Brain pericyte (primary cell): ENCODE results near the gene CCDC92.

Experiments
- DNase-seq: peaks from one replicate; pipeline ENCODE4 v3.0.0-alpha.2; 2012; ENCODE audit warnings: low read depth, low spot score

Gene CCDC92

DNA sequence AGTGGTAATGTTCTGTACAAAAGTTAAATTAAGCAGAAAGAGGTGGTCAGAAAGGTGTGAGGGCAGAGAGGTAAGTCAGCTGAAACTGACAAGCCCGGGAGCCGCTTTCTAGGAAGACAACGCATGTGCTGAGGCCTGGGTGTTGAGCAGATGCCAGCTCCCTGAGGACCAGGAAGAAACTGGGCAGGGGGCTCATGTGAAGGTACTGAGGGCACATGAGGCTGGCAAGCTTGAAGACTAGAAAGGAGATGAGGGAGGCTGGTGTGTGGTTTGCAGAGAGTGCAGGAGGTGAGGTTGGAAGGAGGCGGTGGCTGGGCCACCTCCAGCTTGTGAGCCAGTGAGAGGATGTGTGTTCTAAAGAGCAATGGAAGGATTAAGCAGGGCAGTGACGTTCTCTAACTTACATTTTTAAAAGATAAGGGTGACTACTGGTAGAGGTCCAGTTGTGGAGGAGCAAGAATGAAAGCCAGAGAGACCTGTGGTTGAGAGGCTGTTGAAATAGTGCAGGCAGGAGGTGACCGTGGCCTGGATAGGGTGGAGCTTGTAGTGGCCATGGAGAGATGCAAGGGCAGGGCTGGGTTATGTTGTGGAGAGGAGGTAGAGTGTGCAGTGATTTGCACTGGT, 29.5 kb upstream of the CCDC92 start:
- DNase-seq = no peak

DNA sequence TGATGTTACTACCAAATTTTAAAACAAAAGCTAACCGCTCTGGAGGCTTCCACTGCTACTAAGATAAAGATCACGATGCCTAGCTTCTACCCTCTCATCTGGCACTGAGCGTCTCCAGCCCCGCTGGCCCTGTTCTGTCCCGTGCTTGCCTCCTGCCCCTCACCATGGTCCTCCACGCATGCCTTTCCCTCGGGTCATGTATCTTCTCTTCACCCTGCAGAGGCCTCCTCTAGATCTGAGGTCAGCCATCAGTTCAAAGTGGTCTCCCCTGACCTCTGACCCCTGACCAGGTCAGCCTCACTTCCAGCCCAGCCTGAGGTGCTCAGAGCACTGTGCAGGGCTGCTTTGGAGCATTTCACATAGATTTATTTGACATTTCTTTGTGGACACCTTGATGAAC, 28.7 kb upstream of the CCDC92 start:
- no peak for DNase-seq

DNA sequence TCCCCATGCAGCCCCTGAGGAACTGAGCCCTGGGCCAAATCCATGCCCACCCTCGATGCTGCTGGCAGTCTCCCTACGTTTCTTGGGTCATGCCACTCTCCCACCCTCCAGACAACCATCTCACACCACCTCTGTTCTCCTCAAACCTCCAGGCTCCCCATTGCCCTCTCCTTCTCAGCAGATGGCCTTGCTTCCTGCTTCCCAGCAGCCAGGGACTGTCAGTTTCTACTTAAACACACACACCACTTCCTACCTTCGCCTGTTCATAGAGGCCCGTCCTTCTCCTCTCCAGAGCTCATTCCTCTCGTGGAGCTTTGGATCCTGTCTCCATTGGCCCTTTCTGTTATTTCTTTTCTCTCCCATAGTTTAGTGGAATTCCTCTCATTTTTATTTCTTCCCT, 27.5 kb upstream of the CCDC92 start:
- DNase-seq = no peak

DNA sequence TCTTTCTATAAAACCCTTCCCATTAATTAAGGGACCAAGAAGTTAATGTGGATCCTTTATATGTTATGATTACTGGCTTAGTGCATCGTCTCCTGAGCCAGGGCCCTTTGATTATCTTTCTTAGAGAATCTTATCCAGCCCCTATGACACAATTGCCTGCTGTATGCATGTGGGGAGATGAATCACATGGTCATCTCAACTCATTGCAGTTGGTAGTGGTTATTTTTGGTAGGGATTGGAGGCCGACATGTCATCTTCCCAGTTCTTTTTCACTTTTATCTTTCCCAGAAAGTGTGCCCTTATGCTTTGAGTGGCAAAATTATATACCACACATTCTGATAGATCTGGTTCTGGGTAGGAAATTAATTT, 26.3 kb upstream of the CCDC92 start:
- no peak for DNase-seq

DNA sequence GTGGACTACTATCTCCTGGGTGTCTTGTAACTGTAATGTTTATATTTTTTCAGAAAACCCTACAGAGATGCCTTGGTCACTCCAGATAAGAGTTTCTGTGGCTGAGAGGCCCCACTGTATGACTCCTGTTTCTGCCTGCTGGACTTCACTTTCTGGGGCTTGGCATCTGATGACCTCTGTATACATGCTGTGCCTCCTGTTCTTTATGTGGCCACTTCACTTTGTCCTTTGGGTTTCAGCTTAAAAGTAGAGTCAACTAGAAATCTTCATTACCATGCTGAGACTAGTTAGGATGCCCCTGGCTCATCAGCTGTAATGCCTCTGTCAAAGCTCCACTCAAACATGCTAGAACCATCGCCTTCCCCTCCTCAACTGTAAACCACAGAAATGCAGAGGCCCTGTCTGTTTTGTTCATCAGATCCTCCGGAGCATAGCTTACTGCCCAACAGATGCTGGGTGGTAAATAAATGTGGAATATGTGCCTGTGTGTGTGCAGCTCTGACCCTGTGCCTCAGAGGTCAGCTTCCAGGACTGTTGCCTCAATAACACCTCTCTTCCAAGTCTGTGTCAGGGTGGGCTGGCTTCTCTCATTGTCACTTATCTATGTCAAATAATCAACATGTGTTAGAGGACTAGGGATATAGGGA, 25.8 kb upstream of the CCDC92 start:
- no peak for DNase-seq

DNA sequence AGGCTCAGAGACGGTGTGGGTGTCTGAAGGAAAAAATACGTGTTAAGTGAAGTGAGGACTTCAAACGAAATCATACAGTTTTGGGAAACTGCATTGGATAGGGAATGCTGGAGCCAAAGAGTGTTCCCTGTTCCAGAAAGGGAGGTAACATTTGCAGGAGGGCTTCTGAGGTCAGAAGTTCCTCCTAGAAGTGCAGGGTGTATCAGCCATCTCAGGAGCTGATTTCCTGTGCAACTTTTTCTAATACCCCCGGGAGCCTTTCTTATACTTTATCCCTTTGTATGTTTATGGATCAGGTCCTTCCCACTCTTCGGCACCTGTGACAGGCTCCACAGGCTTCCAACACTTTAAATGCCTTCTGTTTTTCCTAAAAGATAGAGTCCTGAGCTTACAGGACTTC, 25.3 kb upstream of the CCDC92 start:
- DNase-seq = no peak

DNA sequence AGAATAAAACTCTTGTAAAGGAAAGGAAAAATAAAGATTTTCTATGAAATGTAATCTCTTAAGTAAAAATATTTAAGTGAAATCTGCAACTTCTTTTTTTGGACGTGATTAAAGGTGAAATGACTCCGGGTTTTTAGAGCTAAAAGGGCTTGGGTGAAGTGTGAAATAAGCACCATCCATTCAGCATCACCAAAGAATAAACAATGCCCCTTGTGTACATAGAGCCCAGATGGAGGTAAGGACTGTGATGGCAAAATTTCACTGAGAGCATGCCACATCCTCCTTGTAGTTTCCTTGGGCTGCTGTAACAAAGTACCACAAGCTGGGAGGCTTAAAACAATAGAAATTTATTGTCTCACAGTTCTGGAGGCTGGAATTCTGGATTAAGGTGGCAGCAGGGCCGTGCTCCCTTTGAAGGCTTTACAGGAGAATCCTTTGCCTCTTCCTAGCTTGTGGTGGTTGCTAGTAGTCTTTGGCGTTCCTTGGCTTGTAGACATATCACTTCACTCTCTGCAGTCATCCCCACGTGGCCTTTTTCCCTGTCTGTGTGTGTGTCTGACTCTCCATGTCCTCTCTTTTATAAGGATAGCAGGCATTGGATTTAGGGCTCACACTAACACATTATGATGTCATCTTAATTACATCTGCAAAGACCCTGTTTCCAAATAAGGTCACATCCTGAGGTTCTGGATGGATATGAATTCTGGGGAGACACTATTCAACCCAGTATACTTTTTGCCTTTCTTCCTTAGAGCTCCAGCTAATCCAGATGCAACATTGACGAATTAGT, 24.6 kb upstream of the CCDC92 start:
- DNase-seq = no peak

DNA sequence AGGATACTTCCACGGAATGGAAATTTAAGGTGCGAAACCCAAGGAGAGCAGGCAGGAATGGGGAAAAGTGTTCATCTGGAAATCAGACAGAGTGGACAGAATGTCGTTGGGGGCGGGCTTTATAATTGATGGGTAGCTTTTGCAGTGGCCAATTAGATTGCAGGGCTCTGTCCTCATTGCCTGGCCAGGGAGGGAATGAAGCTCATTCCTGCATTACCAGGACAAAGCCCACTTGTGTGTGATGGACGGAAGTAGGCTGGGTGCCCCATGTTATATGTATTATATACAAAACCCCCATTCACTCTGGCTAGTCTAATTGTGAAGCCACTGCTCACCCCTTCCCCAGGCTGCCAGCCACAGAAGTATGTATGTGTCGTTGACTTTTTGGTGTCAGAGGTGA, 23.9 kb upstream of the CCDC92 start:
- no peak for DNase-seq

DNA sequence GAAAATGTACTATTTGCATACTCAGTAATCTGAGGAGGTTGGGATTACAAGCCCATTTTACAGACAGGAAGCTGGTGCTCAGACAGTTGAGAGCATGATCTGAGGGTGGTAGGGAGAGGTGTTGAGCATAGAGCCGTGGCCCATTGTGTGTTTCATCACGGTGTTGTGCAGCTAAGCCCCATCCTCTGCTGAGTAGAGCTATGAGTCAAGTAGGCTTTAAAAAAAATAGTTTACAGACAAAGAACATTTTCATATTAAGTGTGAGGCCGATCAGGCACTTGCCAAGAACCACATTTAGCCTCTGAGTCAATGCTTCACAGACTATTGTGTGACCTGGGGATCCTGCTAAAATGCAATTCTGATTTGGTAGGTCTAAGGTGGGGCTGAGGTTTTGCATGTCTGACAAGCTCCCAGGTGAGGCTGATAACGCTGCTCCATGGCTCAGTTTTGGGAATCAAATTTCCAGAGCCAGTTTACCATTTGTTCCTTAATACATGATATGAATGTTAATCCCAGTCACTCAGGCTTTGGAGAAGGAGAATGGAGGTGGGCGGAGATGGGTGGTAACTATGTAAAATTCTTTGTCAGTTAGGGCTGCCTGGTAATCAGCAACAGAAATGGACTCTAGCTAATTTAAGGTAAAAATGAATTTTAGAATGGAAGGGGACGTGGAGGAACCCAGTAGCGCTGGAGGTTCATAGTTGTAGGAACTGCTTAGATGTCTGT, 22.6 kb upstream of the CCDC92 start:
- DNase-seq = no peak

DNA sequence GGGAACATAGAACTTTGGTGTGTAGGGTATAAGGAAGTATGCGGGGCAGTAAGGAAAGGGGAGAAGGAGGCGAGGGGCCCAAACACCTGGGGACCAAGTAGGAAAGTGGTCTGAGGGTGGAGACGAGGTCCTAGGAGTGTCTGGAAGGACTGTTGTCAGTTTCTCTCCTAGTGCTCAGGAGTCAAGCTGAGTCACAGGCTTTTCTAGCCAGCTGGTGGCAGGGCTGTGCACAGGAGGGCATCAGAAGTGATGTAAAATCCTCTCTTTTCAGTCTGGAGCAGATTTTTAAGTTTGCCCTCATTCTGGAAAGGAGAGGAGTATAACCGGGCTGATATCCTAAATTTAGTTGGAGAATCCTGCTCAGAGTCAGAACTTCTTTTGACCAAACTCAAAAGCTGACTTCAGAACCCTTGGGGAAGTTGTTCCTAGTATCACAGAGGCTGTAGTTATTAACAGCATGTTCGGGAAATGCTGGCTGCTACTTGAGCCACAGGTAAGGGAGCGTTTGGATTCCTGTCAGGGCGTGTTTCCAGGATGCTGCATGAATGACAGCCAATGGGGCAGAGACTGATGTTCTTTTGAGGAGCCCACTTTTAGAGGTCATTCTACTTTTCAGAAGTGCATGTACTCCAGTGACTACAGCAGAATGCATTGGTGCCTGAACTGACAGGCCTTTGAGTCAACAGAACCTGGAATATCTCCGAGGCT, 19.6 kb upstream of the CCDC92 start:
- DNase-seq = no peak

DNA sequence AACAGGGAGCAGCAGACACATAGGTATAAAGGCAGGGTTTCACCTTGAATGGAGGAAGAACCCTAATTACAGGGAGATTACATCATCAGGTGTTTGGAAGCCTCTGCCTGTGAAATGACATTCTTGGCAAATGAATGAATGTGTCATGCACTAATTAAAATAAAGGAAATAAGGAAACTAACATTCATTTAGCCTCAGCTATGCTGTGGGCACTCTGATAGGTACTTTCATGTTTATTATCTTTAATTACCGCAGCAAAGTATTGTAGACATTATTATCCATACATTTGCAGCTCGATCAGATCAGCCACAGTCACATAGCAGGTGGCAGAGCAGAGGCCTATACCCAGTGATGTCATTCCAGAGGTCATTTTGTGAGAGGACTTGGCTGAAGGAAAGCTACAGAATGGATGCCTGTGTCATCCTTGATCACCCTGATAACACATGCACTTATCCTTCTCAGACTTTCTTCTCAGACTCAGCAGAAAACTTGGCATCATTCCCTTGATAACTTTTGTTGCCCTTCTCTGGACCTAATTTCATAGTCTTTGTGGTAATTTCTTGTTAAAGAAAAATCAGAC, 18.8 kb upstream of the CCDC92 start:
- no peak for DNase-seq

DNA sequence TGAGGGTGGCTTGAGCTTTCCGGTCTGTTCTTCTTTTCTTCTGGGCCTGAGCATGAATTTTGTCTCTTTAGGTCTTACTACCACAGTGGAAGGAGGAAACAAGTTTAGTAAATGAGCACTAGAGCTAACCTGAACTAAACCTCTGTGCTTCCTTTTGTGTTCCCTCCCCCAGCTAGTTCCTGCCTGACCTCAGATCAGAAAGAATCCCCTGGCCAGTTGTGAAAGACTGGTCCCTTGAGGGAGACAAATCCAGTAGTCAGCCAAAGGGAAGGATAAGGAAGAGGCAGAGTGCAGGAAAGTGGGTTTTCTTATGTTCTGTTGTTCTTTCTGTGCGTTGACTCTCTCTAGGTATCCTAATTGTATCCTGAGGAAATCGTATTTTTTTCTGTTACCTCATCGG, 17.9 kb upstream of the CCDC92 start:
- DNase-seq = no peak

DNA sequence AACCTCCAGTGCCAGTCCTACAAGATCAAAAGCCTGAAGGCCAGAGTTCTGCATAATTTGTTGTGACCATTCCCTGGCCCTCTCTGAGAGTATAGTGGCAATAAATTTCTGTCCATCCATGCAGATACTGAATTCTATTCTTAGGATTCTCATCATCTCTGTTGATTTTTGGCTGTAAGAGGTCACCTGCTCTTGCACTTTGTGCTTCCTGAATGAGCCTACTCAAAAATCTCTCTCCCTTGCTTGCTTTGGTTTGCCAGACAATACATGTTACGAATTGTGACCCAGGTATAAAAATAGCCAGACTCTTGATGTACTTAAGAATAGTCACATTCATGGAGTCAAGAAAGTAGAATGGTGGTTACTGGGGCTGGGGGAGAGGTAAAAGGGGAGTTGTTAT, 17.1 kb upstream of the CCDC92 start:
- DNase-seq = no peak

DNA sequence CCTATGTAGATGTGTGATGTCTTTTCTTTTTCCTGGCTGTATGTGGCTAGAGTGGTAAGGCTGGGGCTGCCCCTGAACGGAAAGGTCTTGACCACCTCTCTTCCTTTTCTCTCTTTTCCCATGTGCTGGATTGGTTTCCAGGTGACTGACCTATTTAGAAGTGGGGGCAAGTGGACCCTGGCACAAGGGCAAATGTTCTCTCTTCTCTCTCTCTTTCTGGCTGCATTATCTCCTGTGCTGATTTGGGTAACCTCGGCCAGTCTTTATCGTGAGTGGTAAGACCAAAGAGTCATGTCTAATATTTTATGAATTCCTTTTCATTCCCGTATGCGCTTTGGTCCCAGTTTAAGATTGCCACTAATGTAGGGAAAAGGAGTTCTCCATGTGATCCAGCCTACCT, 16.5 kb upstream of the CCDC92 start:
- DNase-seq = no peak

DNA sequence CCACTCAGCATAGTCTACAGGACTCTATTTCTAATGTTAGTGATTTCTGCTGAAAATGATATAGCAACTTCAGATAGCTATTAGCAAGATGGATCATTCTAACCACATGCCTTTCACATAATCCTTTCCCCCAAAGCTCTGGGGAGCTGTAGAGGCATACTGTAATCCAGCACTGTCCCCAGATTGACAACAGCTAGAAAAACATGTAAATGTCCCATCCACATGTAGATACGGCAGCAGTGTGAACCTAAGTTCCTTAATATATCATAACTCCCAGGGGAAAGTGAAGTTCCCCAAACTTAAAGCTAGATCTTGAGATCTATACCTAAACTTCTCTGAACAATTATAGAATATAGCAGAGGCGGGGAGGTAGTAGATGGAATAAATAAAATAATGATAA, 14.4 kb upstream of the CCDC92 start:
- DNase-seq = no peak

DNA sequence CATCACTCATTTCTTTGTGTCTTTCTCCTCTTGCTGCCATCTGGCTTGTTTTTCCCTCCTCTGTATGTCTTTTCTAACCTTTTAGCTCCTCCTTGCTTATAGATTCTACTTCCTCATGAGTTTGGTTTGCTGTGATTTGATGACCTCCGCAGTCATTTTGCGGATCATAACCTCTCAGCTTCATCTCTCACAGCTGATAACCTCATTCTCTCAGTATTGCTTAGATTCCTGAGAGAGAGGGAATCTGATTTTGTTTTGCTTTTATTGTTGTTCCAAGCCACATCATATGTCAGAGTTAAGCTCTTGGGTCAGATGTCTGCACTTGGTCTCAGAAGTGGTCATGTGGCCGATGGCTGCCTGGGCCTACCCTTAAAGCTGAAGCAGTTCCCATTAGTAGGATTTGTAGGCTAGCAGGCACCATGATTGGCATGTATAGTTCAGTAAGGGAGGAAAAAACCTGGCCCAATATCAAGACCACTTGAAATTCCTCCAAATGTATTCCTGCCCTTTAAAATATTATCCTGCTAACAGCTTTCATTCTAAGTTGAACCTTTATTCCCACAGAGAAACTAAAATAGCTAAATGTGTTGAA, 13.8 kb upstream of the CCDC92 start:
- no peak for DNase-seq

DNA sequence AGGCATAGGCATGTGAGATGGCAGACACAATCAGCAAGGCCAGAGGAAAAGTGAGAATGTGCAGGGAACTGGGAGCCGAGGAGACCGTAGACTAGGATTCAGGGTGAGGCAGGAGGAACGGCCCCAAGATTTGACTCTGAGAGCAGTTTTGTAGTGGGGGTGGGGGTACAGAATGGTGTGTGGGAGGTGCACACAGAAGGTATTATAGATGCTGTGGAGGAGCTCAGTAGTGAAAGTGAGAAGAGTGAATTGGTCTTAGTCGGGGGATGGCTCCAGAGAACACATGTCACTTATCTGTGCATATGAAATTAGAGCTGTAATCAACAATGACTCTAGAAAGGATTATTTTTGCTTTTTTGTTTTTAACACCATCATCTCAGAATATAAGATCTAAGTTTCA, 12.3 kb upstream of the CCDC92 start:
- DNase-seq = no peak

DNA sequence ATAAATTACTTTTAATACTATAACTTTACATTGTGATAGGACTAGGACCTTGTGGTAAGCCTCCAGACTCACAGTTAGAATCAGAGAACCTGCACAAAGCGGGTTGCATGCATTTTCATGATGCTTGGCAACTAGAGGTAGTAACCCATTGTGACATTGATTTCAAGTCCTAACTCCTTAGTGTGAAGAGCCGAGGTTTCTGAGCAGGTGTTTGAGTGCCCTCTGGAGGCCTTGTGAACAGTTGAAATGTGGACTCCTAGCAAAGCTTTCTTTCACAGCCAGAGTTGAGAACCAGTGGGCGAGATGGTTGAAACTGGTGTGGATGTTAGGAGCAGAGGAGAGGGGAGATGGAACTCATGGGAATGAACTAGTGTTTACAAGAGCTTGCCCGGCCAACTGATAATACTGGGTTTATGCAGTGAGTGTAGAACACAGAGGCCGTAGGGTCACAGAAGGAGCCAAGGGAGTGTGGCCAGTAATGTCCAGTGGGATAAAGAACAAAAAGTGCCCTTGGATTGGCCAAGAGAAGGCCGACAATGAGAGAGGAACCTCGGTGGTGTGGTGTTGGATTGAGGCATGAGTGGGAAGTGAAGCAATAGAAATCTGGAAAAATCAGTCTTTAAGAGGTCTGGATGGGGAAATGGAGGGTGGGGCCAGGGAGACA, 11.3 kb upstream of the CCDC92 start:
- no peak for DNase-seq

DNA sequence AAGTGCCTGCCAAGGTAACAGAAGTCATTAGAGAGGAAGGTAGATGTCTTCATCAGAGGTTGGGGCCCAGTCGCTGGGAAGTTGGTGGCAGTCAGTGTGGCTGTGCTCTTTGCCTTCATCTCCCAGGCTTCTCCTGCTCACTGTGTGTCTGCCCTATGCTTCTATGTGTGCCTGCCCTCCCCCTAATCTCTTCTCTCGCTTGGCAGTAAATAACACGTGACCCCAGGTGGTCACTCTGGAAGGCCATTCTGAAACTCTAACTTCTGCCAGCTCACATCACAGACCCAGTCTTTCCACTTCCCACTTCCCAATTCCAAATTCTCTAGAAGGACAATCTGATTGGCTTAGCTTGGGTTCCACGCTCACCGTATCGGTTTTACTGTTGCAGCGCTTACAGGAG, 9.6 kb upstream of the CCDC92 start:
- no peak for DNase-seq

DNA sequence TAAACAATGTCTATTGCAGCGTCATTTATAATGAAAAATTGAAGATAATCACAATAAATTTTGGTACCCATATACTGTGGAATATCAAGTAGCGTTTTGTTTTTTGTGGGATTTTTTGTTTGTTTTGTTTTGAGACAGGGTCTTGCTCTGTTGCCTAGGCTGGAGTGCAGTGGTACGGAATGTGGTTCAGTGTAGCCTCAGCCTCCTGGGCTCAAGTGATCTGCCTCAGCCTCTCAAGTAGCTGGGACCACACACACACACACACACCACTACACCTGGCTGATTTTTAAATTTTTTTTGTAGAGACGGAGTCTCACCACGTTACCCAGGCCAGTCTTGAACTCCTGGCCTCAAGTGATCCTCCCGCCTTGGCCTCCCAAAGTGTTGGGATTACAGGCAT, 6.9 kb upstream of the CCDC92 start:
- no peak for DNase-seq
